AG10803 (cell line): Measurements from ENCODE around the gene WWP2.
"Not testable (repeated sequence)": the region's sequence is repeated elsewhere in the genome, so short reads cannot be mapped to it uniquely, and the experiment has no call there.

Source experiments
- DNase-seq: peaks from one replicate; pipeline ENCODE4 v3.0.0; 2010; ENCODE audit warnings: low read depth
- H3K4me3 ChIP-seq: 2 replicates; pipeline ENCODE4 v1.5.1; 2011; ENCODE audit warnings: mild to moderate bottlenecking, low read length, control low read depth
- TF ChIP-seq, protein P1 (sequence below): conservative IDR thresholded peaks from 2 replicates; pipeline ENCODE4 v1.5.1; 2011; ENCODE audit warnings: mild to moderate bottlenecking, low read length, control low read depth, inconsistent platforms

WWP2 gene

GRCh38 chr16:69853481-69853880 lies 91.3 kb downstream of the WWP2 start:
- H3K4me3 ChIP-seq, result no peak overlapping the region
- TF ChIP-seq, protein P1, sequence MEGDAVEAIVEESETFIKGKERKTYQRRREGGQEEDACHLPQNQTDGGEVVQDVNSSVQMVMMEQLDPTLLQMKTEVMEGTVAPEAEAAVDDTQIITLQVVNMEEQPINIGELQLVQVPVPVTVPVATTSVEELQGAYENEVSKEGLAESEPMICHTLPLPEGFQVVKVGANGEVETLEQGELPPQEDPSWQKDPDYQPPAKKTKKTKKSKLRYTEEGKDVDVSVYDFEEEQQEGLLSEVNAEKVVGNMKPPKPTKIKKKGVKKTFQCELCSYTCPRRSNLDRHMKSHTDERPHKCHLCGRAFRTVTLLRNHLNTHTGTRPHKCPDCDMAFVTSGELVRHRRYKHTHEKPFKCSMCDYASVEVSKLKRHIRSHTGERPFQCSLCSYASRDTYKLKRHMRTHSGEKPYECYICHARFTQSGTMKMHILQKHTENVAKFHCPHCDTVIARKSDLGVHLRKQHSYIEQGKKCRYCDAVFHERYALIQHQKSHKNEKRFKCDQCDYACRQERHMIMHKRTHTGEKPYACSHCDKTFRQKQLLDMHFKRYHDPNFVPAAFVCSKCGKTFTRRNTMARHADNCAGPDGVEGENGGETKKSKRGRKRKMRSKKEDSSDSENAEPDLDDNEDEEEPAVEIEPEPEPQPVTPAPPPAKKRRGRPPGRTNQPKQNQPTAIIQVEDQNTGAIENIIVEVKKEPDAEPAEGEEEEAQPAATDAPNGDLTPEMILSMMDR, result no peak
- no peak for DNase-seq

GRCh38 chr16:69854776-69855175 lies 92.6 kb downstream of the WWP2 start:
- H3K4me3 ChIP-seq, DNase-seq: not testable (repeated sequence)

GRCh38 chr16:69855592-69855991 lies 93.5 kb downstream of the WWP2 start:
- H3K4me3 ChIP-seq, result no peak overlapping the region
- no peak for DNase-seq
- TF ChIP-seq, protein P1, result no peak

GRCh38 chr16:69858191-69859104 lies 96.3 kb downstream of the WWP2 start:
- no peak overlapping the region for H3K4me3 ChIP-seq
- DNase-seq, result no peak
- TF ChIP-seq, protein P1, result no peak

GRCh38 chr16:69859105-69859989 lies 97.2 kb downstream of the WWP2 start:
- TF ChIP-seq, protein P1, result 0 out of 2 replicates have a peak, but pooled peaks have one; percentile 11
- no peak for DNase-seq
- no peak overlapping the region for H3K4me3 ChIP-seq

- no peak overlapping the region for H3K4me3 ChIP-seq
- no peak for DNase-seq
- TF ChIP-seq, protein P1, result no peak
Observed at GRCh38 chr16:69860233-69861231, 98.4 kb downstream of the WWP2 start.
